GM18502 (cell line): Measurements from ENCODE around the gene C2CD3.
"Not testable (repeated sequence)": the region's sequence is repeated elsewhere in the genome, so short reads cannot be mapped to it uniquely, and the experiment has no call there.

ENCODE experiments used
- ATAC-seq: cut with Tn5 transposase; IDR thresholded peaks from one replicate; pipeline ENCODE4 v1.9.1; 2021; ENCODE audit warnings: mild to moderate bottlenecking; ENCODE audit not compliant: unreplicated experiment, poor library complexity

Gene C2CD3

GRCh38 chr11:74129121-74129520 is 41.7 kb downstream of the C2CD3 start:
- ATAC-seq = not testable (repeated sequence)

DNA sequence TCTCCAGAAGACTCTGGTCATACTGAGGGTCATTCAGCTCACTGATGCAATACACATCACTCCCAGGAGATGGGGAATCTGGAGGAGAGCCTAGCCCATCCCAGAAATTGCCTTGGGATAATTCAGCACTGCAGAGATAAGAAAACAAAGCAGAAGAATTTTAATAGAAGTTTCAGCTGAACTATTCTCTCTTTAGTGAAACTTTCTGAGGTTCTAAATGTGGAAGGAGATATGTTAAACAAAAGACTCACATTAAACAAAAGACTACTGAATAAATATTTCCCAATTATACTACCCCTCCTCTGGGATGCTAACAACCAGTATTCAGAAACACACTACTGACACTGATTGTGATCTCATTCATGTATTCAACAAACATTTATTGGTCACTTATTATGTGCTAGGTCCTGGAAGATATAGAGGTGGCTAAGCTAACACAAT is 47.8 kb downstream of the C2CD3 start:
- ATAC-seq = no peak

DNA sequence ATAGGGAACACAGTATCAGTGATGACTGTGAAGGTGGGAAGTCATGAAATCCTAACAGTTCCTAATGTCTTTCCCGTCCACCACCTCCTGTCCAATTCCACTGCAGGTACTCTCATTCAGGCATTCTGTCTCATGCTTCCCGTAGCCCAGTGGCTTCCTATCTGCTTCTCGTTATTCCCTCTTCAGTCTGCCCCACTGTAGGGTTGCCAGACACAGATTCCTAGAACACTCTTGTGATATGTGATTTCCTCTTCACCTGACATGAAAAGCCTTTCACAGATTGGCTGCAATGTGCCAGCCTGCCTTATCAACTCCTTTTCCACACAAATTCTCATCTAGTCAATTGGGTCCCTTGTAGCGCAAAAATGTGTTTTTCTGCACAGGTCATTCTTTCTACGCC is 49.0 kb downstream of the C2CD3 start:
- ATAC-seq = no peak

GRCh38 chr11:74120260-74121035 is 50.4 kb downstream of the C2CD3 start:
- ATAC-seq = not testable (repeated sequence)

DNA sequence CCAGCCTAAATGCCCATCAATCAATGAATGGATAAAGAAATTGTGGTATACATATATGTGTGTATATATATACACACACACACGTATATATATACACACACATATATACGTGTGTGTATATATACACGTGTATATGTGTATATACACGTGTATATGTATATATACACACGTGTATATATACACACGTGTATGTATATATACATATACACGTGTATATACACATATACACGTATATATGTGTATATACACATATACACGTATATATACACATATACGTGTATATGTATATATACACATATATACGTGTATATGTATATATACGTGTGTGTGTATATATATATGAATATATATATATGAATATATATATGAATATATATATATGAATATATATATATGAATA is 54.1 kb downstream of the C2CD3 start:
- ATAC-seq = no peak

GRCh38 chr11:74112877-74113276 is 57.9 kb downstream of the C2CD3 start:
- no peak for ATAC-seq

- ATAC-seq = no peak
Measured at GRCh38 chr11:74106124-74106523, 64.7 kb downstream of the C2CD3 start.

DNA sequence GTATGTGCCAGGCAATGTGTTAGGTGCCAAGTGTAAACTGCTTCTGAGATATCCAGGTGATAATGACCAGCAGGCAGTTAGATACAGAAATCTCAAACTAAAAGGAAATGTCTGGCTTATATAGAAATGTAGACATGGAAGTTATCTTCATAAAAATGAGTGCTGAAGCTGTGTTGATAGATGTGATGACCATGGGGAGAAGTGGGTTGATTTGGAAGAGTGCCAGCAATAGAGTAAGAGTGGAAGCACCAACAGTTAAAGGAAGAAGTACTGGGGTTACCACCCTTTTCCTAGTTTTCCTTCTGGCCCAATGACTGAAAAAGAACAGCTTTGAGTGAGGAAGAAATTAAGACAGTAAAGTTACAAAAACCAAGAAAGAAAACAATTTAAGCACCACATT is 68.5 kb downstream of the C2CD3 start:
- no peak for ATAC-seq

GRCh38 chr11:74100735-74101134 is 70.1 kb downstream of the C2CD3 start:
- ATAC-seq = no peak

DNA sequence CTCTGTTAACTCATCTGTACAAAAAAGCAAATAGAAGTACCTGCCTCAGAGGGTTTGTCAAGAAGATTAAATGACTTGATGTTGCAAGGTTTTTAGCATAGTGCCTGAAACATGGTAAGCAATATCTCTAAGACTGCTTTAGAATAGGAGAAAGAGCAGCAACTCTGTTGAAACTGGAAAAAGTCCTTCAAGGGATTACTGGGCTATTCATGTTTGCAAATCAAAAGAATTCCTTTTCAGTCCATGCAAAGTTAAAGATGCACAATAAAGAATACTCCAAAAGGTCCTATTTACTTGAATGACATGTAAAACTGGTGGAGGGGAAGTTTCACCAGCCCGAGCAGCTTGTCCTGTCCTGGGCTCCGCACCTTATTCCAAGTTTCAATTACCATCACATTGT is 70.6 kb downstream of the C2CD3 start:
- no peak for ATAC-seq

GRCh38 chr11:74097686-74098237 is 73.0 kb downstream of the C2CD3 start:
- no peak for ATAC-seq

DNA sequence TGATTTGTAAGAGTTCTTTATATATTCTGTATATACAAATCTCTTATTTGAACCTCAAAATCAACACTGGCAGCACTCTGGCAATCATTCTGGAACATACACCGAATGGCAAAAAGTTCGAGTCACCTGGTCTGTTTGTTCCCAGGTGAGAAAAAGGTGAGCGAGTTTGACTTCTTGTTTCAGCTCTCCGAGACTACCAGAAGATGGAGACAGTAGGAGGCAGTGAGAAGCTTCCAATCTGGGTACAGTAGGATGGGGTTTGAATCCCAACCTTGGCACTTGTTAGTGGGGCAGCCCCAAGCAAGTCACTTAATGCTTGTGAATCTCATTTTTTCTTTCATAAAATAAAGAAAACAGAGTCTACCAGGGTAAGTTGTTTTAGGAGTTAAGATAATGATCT is 76.4 kb downstream of the C2CD3 start:
- no peak for ATAC-seq

DNA sequence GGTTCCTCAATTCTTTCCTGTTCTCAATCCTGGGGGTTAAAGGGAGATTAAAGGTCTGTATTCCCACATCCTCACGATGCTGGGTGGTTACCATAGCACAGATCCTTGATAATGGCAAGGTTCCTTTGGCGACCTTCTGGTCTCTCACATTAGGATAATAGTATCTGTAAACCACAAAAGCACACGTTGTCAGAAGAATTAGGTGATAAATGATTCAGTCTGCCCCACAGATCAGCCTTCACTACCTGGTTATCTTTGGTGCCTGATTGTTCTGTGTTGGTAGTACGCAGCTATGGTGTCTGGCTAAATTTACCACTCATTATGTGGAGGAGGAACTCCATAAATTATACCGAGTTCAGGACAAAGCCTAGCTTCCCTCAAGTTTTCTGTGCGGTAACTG is 78.4 kb downstream of the C2CD3 start:
- no peak for ATAC-seq

GRCh38 chr11:74091549-74091948 is 79.3 kb downstream of the C2CD3 start:
- ATAC-seq = no peak

DNA sequence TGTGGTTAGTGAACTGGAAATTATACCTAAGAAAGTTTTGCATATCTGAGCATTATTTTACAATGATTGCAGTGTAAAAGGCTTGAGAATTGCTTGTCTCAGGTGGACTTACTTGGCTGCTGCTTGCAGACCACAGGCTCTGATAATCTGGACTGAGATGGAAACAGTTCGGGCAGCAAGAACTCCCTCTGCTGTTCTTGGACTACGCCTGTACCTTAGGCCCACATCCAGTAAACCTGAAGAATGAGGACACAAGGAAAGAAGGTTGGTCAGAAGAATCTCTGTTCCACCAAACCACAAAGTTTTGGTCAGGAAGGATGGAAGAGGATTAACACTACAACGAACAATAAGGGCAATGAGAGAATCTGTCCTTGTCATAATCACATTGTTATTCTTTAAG is 80.1 kb downstream of the C2CD3 start:
- ATAC-seq = no peak

GRCh38 chr11:74086242-74086884 is 84.4 kb downstream of the C2CD3 start:
- no peak for ATAC-seq

GRCh38 chr11:74085542-74085892 is 85.3 kb downstream of the C2CD3 start:
- ATAC-seq = no peak

- ATAC-seq = no peak
Measured at GRCh38 chr11:74084796-74085541, 85.8 kb downstream of the C2CD3 start.

DNA sequence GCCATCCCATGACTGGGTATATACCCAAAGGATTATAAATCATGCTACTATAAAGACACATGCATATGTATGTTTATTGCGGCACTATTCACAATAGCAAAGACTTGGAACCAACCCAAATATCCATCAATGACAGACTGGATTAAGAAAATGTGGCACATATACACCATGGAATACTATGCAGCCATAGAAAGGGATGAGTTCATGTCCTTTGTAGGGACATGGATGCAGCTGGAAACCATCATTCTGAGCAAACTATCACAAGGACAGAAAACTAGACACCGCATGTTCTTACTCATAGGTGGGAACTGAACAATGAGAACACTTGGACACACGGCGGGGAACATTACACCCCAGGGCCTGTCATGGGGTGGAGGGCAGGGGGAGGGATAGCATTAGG is 86.9 kb downstream of the C2CD3 start:
- not testable (repeated sequence) for ATAC-seq

DNA sequence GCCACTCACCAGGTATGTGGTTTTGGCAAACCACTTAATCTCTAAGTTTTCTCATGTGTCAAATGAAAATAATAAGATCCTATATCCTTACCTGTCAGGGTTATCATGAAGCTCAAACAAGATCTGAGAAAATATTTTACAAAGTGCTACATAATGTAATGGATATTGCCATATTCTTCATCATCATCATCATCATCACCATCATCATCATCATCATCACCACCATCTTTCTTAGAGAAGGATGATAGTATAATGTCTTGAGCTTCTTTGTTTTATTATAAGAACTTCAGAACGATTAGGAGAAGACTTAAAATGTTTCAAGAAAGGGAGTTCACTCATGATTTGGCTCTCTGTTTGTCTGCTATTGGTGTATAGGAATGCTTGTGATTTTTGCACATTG is 89.4 kb downstream of the C2CD3 start:
- ATAC-seq = no peak

DNA sequence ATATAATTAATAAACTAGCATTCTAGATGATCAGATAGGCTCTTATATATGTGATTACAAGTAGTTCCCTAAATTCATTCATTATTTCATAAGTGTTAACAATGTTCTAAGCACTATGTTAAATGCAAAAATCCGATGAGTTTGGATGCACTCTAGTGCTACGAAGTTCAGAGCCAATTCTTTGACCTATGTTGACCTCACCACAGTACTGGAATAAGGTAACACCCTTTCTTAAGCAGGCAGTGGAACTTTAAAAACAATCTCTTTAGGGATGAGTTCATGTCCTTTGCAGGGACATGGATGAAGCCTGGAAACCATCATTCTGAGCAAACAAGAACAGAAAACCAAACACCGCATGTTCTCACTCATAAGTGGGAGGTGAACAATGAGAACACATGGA is 93.6 kb downstream of the C2CD3 start:
- no peak for ATAC-seq
